ENCODE results near the gene EEF2K.
A peak's percentile ranks its signal among the peaks of the same experiment; 100 is the strongest.
"Not testable (repeated sequence)": the region's sequence is repeated elsewhere in the genome, so short reads cannot be mapped to it uniquely, and the experiment has no call there.

Gene EEF2K

DNA sequence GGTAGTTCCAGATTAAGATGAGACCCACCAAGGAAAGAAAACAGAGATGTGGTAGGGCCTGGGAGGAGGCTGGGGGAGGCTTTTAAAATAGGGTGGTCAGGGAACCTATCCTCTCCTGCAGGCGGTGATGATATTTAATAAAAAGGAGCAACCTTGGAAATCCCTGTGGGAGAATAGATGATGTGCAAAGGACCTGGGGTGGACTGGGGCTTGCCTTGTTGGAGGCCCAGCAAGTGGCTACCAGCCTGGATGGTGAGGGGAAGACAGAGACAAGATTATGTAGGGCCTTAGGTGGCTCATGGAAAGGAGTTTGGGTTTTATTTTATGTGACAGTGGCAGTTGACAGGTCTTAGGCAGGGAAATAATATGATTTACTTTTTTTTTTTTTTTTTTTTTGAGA is 93.0 kb downstream of the EEF2K start:
- TF ChIP-seq CTCF (IDR thresholded peaks at IDR 0.05) (no peak), ZFX (IDR thresholded peaks at IDR 0.05; ENCODE audit: borderline replicate concordance) (no peak)
- peak overlapping the region; percentile 96 for H3K27ac ChIP-seq

DNA sequence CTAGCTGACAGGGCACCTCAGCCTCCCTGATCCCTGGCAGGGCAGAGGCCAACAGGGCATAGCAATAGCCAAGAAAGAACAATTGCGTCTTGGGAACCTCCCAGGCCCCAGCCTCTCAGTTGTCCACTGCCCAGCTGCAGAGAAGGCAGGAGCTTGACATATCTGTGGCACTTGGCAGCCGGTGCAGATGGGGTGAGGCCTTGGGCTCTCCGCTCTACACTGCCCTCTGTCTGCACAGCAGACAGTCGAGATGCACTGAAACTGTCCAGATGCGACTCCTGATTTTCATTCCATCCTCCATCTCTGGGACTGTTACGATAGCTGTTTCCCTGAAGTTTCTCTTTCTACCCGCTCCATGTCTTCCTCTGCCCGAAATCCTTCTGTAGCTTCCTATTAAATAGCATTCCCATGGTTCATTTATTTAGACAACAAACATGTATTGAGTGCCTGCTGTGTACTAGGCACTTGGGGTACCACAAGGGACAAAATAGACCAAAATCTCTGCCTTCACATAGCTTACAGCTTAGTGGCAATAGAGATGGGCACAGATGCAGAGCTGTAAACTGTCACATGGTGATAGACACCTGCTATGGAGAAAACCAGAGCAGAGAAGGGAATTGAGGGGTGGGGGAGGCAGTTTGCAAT is 94.5 kb downstream of the EEF2K start:
- peak; percentile 69 for TF ChIP-seq CTCF (IDR thresholded peaks at IDR 0.05)
- no peak for TF ChIP-seq ZFX (IDR thresholded peaks at IDR 0.05; ENCODE audit: borderline replicate concordance)
- no peak overlapping the region for H3K27ac ChIP-seq

DNA sequence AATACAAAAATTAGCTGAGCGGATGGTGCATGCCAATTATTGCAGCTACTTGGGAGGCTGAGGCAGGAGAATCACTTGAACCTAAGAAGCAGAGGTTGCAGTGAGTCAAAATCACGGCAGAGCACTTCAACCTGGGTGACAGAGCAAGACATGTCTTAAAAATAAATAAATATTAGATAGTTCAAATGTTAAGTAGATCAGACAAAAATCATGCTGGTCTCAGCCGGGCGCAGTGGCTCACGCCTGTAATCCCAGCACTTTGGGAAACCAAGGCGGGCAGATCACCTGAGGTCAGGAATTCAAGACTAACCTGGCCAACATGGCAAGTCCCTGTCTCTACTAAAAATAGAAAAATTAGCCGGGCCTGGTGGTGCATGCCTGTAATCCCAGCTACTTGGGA is 95.3 kb downstream of the EEF2K start:
- not testable (repeated sequence) for H3K27ac ChIP-seq

DNA sequence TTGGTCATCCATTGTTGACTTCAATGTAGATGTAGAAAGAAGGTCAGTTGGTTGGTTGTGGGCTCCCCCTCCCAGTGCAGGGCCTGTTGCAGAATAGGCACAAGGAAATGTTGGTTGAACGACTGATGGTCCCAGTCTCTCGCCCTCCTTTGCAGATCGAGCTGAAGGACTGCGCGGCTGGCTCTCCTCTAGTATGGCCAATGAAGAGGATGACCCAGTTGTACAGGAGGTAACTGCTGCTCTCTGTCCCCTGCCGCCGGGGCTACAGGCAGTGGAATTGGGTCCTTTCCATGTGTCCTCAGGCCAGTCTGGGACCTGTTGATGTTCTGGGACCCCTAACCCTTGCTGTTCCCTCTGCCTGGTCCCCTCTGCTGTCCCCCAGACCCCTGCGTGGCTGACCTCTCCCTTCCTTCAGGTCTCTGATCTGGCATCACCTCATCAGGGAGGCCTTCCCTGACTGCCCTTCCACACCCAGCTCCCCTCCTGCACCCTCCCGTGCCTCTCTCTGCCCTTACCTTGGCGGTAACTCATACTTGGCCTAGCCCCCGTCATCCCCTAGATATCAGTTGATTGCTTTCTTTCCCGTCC is 96.8 kb downstream of the EEF2K start:
- H3K27ac ChIP-seq, result no peak overlapping the region
- TF ChIP-seq CTCF (IDR thresholded peaks at IDR 0.05) (no peak), ZFX (IDR thresholded peaks at IDR 0.05; ENCODE audit: borderline replicate concordance) (no peak)

- TF ChIP-seq ZFX (IDR thresholded peaks at IDR 0.05; ENCODE audit: borderline replicate concordance) (no peak), CTCF (IDR thresholded peaks at IDR 0.05) (no peak)
Measured at GRCh38 chr16:22304411-22304810, 98.3 kb downstream of the EEF2K start.

GRCh38 chr16:22306788-22307187 is 100.7 kb downstream of the EEF2K start:
- no peak overlapping the region for H3K27ac ChIP-seq
- TF ChIP-seq CTCF (IDR thresholded peaks at IDR 0.05) (no peak), ZFX (IDR thresholded peaks at IDR 0.05; ENCODE audit: borderline replicate concordance) (no peak)

More at GRCh38 chr16:22304411-22304810, 98.3 kb downstream of the EEF2K start:
- no peak overlapping the region for H3K27ac ChIP-seq

DNA sequence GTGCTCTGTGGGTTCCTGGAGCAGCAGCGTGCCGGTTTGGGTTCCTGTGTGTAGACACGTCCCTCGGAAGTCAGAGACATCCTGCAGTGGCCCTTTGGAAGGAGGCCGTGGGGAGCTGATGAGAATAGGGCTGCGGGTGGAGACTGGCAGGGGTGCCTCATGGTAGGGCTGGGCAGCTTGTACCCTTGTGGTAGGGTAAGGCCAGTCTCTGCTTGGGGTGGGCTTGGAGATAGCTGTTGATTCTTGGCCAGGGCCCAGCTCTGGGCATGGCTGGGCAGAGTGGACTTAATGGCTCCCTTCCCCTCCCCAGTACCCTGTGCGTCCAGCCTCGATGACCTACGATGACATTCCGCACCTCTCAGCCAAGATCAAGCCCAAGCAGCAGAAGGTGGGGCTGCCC is 101.8 kb downstream of the EEF2K start:
- H3K27ac ChIP-seq, result no peak overlapping the region
- TF ChIP-seq ZFX (IDR thresholded peaks at IDR 0.05; ENCODE audit: borderline replicate concordance) (no peak), CTCF (IDR thresholded peaks at IDR 0.05) (no peak)
